Measurements from ENCODE around the gene TGM1. TPM values are rescaled to one million over a fixed set of nuclear protein-coding genes. Genes with fewer than 3 reads are reported as not detected.
"Not testable (repeated sequence)": the region's sequence is repeated elsewhere in the genome, so short reads cannot be mapped to it uniquely, and the experiment has no call there.

Gene TGM1
- polyA plus RNA-seq, 4 donors: 1.6 to 6.6 (median 2.6) TPM

- DNase-seq (ENCODE audit: low read depth in 4 of 4, low spot score in 3 of 4): no peak
These were observed 48.9 kb downstream of the TGM1 start for GRCh38 chr14:24213866-24214662.

DNA sequence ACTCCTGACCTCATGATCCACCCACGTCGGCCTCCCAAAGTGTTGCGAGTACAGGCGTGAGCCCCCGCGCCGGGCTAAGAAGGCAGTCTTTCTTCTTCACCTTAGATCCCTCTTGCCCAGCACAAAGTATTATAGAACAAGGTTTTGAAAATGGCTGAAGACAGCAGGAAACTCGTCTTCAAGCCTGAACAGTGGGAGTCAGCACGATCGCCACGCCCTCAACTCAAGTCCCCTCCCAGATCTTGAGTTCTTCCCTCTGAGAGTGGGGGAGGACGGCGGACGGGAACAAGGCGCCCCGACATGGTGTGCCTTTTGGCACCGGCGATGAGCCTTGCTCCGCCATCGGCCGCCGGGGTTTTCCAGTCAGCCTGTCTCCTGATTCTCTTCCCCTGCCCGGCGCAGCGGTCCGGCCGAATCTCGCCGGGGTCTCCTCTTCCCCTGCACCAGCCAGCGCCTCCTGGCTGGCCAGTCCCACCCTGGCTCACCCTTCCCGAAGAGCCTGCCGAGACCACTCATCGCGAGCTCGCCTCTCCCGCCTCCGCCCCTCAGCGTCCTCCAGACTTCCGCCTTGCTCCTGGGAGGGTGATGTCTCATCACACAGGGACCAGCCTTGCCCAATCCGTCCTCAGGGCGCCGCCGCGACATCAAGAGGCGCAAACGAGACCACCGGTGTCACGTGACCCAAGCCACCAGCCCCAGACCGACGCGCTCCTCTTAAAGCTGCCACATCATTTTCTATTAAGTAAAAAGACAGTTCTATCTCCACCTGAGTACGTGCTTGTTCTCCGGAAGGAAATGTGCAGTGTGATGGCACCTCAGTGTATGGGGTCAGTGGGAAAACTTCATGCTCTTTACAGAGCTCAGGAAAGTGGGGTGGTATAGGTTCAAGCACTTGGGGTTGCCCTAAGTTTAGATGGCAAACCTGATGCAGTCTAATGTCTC lies 49.8 kb downstream of the TGM1 start, which contains the start of gene CHMP4A:
Gene CHMP4A (minus strand): TSS at position 565 of the 942 bp plus-strand sequence. CDS start 49 bp downstream, at position 516.
- DNase-seq (ENCODE audit: low read depth in 4 of 4, low spot score in 3 of 4): peak; percentile 88 to 95 (median 92)

DNA sequence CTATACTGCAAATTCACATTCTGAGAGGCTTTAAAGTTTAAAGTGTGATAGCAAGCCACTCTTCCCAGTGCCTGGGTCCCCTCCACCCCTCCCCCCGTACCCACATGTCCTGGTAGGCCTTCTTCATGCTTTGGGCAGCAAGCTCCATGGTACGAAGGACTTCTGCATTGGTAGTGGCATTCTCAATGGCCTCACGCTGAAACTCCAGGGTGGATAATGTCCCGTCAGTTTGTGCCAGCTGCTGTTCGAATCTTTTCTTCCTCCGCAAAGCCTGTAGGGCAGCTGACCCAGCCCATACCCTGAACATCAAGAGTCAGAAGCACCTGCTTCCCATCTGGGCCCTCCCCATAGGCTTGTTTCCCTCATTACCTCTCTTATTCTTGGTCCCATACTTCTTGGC lies 51.7 kb downstream of the TGM1 start:
- no peak for DNase-seq (ENCODE audit: low read depth in 4 of 4, low spot score in 3 of 4)

- no peak for DNase-seq (ENCODE audit: low read depth in 4 of 4, low spot score in 3 of 4)
These were observed 55.4 kb downstream of the TGM1 start for GRCh38 chr14:24207625-24208024.

DNA sequence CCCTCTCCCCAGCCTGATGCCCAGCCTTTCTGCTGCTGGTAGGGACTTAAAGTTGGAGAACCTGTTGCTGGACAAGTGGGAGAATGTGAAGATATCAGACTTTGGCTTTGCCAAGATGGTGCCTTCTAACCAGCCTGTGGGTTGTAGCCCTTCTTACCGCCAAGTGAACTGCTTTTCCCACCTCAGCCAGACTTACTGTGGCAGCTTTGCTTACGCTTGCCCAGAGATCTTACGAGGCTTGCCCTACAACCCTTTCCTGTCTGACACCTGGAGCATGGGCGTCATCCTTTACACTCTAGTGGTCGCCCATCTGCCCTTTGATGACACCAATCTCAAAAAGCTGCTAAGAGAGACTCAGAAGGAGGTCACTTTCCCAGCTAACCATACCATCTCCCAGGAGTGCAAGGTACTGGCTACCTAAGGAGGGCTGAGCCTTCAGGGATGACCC lies 55.8 kb downstream of the TGM1 start:
- DNase-seq (ENCODE audit: low read depth in 4 of 4, low spot score in 3 of 4): no peak

DNA sequence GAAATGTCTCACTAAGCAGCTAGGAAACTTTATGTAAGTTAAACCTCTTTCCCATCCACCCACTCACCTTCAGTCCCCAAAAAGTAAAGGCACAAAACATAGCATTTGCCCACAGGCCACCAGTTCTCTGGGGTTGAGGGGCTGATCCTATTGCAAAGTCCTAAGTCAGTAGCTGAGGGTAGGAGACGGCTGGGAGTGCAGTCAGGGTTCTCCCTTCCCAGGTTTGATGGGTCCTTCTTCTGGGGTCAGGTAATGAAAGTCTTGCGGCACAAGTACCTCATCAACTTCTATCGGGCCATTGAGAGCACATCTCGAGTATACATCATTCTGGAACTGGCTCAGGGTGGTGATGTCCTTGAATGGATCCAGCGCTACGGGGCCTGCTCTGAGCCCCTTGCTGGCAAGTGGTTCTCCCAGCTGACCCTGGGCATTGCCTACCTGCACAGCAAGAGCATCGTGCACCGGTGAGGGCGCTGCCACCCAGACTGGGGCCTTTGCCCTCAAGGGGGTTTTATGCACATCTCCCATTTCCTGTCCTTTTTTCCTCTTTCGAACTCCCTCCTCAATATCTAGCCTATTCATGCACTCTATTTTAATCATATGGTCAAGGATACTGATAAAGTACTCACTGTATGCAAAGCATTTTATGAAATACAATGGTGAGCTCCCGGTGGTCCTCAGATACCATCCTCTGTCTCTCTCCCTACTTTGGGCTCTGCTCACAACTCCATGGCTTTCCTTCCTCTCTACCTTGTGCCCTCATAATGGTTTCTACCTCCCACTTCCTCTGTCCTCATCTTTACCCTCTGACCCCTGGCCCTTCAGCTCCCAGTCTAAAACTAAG lies 56.5 kb downstream of the TGM1 start:
- DNase-seq (ENCODE audit: low read depth in 4 of 4, low spot score in 3 of 4): no peak

GRCh38 chr14:24204163-24205146 lies 58.5 kb downstream of the TGM1 start:
- DNase-seq (ENCODE audit: low read depth in 4 of 4, low spot score in 3 of 4): no peak

- not testable (repeated sequence) for DNase-seq (ENCODE audit: low read depth in 4 of 4, low spot score in 3 of 4)
These were observed 59.6 kb downstream of the TGM1 start for GRCh38 chr14:24203249-24203886.

GRCh38 chr14:24202538-24202937 lies 60.4 kb downstream of the TGM1 start:
- not testable (repeated sequence) for DNase-seq (ENCODE audit: low read depth in 4 of 4, low spot score in 3 of 4)

Other genes with a start within 250 kb of the TGM1 start
- 1 to 10 TPM; 1.2 to 2.0 (median 1.8) TPM for gene CARMIL3, start 211.2 kb downstream of the TGM1 start, polyA plus RNA-seq (ENCODE audit: insufficient read length in 4 of 4)
- gene CPNE6, start 191.6 kb downstream of the TGM1 start, polyA plus RNA-seq (ENCODE audit: insufficient read length in 4 of 4): not detected
- 10 to 100 TPM in 3 of 4 donors, 1 to 10 TPM in 1; 7.7 to 31.0 (median 24.0) TPM for gene PCK2, start 168.9 kb downstream of the TGM1 start, polyA plus RNA-seq (ENCODE audit: insufficient read length in 4 of 4)
- gene DCAF11, start 148.4 kb downstream of the TGM1 start, polyA plus RNA-seq (ENCODE audit: insufficient read length in 4 of 4): 10 to 100 TPM; 41.2 to 90.6 (median 73.0) TPM
- 1 to 10 TPM in 3 of 4 donors, under 1 TPM in 1; 0.59 to 4.1 (median 2.1) TPM for gene NRL, start 148.2 kb downstream of the TGM1 start, polyA plus RNA-seq (ENCODE audit: insufficient read length in 4 of 4)
- gene FITM1, start 132.5 kb downstream of the TGM1 start, polyA plus RNA-seq (ENCODE audit: insufficient read length in 4 of 4): 1 to 10 TPM in 1 of 4 donors, under 1 TPM in 3; 0.55 to 1.6 (median 0.79) TPM
- gene PSME1, start 127.0 kb downstream of the TGM1 start, polyA plus RNA-seq (ENCODE audit: insufficient read length in 4 of 4): 100 to 1,000 TPM; 131 to 226 (median 197) TPM
- gene EMC9, start 121.6 kb downstream of the TGM1 start, polyA plus RNA-seq (ENCODE audit: insufficient read length in 4 of 4): 10 to 100 TPM in 3 of 4 donors, 1 to 10 TPM in 1; 9.7 to 21.4 (median 19.4) TPM
- gene PSME2, start 116.6 kb downstream of the TGM1 start, polyA plus RNA-seq (ENCODE audit: insufficient read length in 4 of 4): 100 to 1,000 TPM; 134 to 185 (median 166) TPM
- 10 to 100 TPM; 44.8 to 59.8 (median 47.4) TPM for gene RNF31, start 115.7 kb downstream of the TGM1 start, polyA plus RNA-seq (ENCODE audit: insufficient read length in 4 of 4)
- 10 to 100 TPM; 46.1 to 68.1 (median 57.0) TPM for gene IRF9, start 101.9 kb downstream of the TGM1 start, polyA plus RNA-seq (ENCODE audit: insufficient read length in 4 of 4)
- 100 to 1,000 TPM in 1 of 4 donors, 10 to 100 TPM in 3; 28.0 to 100 (median 57.9) TPM for gene REC8, start 91.1 kb downstream of the TGM1 start, polyA plus RNA-seq (ENCODE audit: insufficient read length in 4 of 4)
- gene IPO4, start 74.4 kb downstream of the TGM1 start, polyA plus RNA-seq (ENCODE audit: insufficient read length in 4 of 4): 10 to 100 TPM; 19.8 to 39.5 (median 31.0) TPM
- 10 to 100 TPM; 32.9 to 43.7 (median 35.4) TPM for gene TM9SF1, start 67.7 kb downstream of the TGM1 start, polyA plus RNA-seq (ENCODE audit: insufficient read length in 4 of 4)
- 10 to 100 TPM in 1 of 4 donors, 1 to 10 TPM in 3; 4.2 to 12.0 (median 5.6) TPM for gene TSSK4, start 57.5 kb downstream of the TGM1 start, polyA plus RNA-seq (ENCODE audit: insufficient read length in 4 of 4)
- gene CHMP4A, start 49.7 kb downstream of the TGM1 start, polyA plus RNA-seq (ENCODE audit: insufficient read length in 4 of 4): 10 to 100 TPM; 27.8 to 58.4 (median 52.0) TPM
- gene MDP1, start 47.1 kb downstream of the TGM1 start, polyA plus RNA-seq (ENCODE audit: insufficient read length in 4 of 4): 10 to 100 TPM in 3 of 4 donors, 1 to 10 TPM in 1; 8.3 to 16.9 (median 11.3) TPM
- 100 to 1,000 TPM; 189 to 230 (median 217) TPM for gene NEDD8, start 30.8 kb downstream of the TGM1 start, polyA plus RNA-seq (ENCODE audit: insufficient read length in 4 of 4)
- 100 to 1,000 TPM in 3 of 4 donors, 10 to 100 TPM in 1; 65.6 to 124 (median 117) TPM for gene GMPR2, start 30.2 kb downstream of the TGM1 start, polyA plus RNA-seq (ENCODE audit: insufficient read length in 4 of 4)
- gene TINF2, start 20.6 kb downstream of the TGM1 start, polyA plus RNA-seq (ENCODE audit: insufficient read length in 4 of 4): 10 to 100 TPM; 57.3 to 62.1 (median 60.1) TPM
- 10 to 100 TPM; 19.4 to 28.6 (median 20.3) TPM for gene RABGGTA, start 8.4 kb upstream of the TGM1 start, polyA plus RNA-seq (ENCODE audit: insufficient read length in 4 of 4)
- gene DHRS1, start 36.6 kb upstream of the TGM1 start, polyA plus RNA-seq (ENCODE audit: insufficient read length in 4 of 4): 10 to 100 TPM; 27.8 to 54.8 (median 43.2) TPM
- gene NOP9, start 36.7 kb upstream of the TGM1 start, polyA plus RNA-seq (ENCODE audit: insufficient read length in 4 of 4): 10 to 100 TPM; 20.0 to 27.0 (median 25.4) TPM
- 10 to 100 TPM; 20.2 to 28.4 (median 24.5) TPM for gene CIDEB, start 44.8 kb upstream of the TGM1 start, polyA plus RNA-seq (ENCODE audit: insufficient read length in 4 of 4)
- 1 to 10 TPM; 1.7 to 4.4 (median 3.0) TPM for gene LTB4R2, start 47.0 kb upstream of the TGM1 start, polyA plus RNA-seq (ENCODE audit: insufficient read length in 4 of 4)
- 1 to 10 TPM; 2.1 to 6.5 (median 4.9) TPM for gene LTB4R, start 48.3 kb upstream of the TGM1 start, polyA plus RNA-seq (ENCODE audit: insufficient read length in 4 of 4)
- gene ADCY4, start 71.9 kb upstream of the TGM1 start, polyA plus RNA-seq (ENCODE audit: insufficient read length in 4 of 4): 10 to 100 TPM in 3 of 4 donors, 1 to 10 TPM in 1; 8.4 to 23.3 (median 20.0) TPM
- gene RIPK3, start 76.8 kb upstream of the TGM1 start, polyA plus RNA-seq (ENCODE audit: insufficient read length in 4 of 4): 1 to 10 TPM; 2.3 to 4.3 (median 3.8) TPM
- 100 to 1,000 TPM in 1 of 4 donors, 10 to 100 TPM in 3; 52.5 to 151 (median 78.2) TPM for gene NFATC4, start 105.0 kb upstream of the TGM1 start, polyA plus RNA-seq (ENCODE audit: insufficient read length in 4 of 4)
- 10 to 100 TPM; 46.0 to 95.5 (median 49.4) TPM for gene NYNRIN, start 135.8 kb upstream of the TGM1 start, polyA plus RNA-seq (ENCODE audit: insufficient read length in 4 of 4)
- gene CBLN3, start 166.5 kb upstream of the TGM1 start, polyA plus RNA-seq (ENCODE audit: insufficient read length in 4 of 4): 1 to 10 TPM; 2.2 to 4.7 (median 2.6) TPM
- gene KHNYN, start 166.8 kb upstream of the TGM1 start, polyA plus RNA-seq (ENCODE audit: insufficient read length in 4 of 4): 10 to 100 TPM; 35.8 to 50.0 (median 40.5) TPM
- 10 to 100 TPM; 37.9 to 82.1 (median 52.3) TPM for gene SDR39U1, start 179.6 kb upstream of the TGM1 start, polyA plus RNA-seq (ENCODE audit: insufficient read length in 4 of 4)
- gene CMA1, start 245.1 kb upstream of the TGM1 start, polyA plus RNA-seq (ENCODE audit: insufficient read length in 4 of 4): under 1 TPM; 0.16 to 0.58 (median 0.34) TPM

All from left renal pelvis (tissue), 4 donors.